ENCODE measurements around the gene TEF.

TEF gene

GRCh38 chr22:41446639-41447434, 65.1 kb downstream of the TEF start, which contains the start of gene TOB2:
TOB2 (minus strand) TSS chr22:41446801; CDS start chr22:41437345, 9,456 bp downstream.
- DNase-seq (ENCODE audit: insufficient read length, low spot score) (peak; percentile 74), FAIRE-seq (peak; percentile 55)

- FAIRE-seq (no peak), DNase-seq (ENCODE audit: insufficient read length, low spot score) (no peak)
Observed at GRCh38 chr22:41447435-41448188, 65.9 kb downstream of the TEF start.

GRCh38 chr22:41448189-41448808, 66.6 kb downstream of the TEF start:
- FAIRE-seq (peak; percentile 95), DNase-seq (ENCODE audit: insufficient read length, low spot score) (peak; percentile 97)
